GM23338 (cell line): Measurements from ENCODE around the gene UGP2. TPM values are rescaled to one million over a fixed set of nuclear protein-coding genes. Genes with fewer than 3 reads are reported as not detected.

Source experiments
- ATAC-seq: fragments of 200-7000 bp; cut with Tn5 transposase; 3 replicates; pipeline ENCODE4 v1.9.1; 2020
- DNase-seq: peaks from one replicate; pipeline ENCODE4 v3.0.0-alpha.2; 2015; ENCODE audit warnings: low spot score
- H2AFZ ChIP-seq: fragments of 200-600 bp; sonication (generic); 2 replicates; pipeline ENCODE4 v1.8.0; 2016; ENCODE audit warnings: antibody characterized with exemption, mild to moderate bottlenecking, moderate library complexity
- H3F3A ChIP-seq: fragments of 200-600 bp; sonication (generic); replicated peaks from 2 replicates; pipeline ENCODE4 v1.8.0; 2017; ENCODE audit warnings: antibody characterized with exemption, mixed run types, low read depth
- H3K27ac ChIP-seq: fragments of 200-600 bp; sonication (generic); 2 replicates; pipeline ENCODE4 v1.6.1; 2016; ENCODE audit warnings: low read depth
- H3K27me3 ChIP-seq: fragments of 200-600 bp; sonication (generic); 2 replicates; pipeline ENCODE4 v1.8.0; 2016; ENCODE audit warnings: mild to moderate bottlenecking, mixed run types, moderate library complexity; ENCODE audit not compliant: insufficient read depth
- H3K36me3 ChIP-seq: fragments of 200-600 bp; sonication (generic); 2 replicates; pipeline ENCODE4 v1.8.0; 2016; ENCODE audit warnings: mild to moderate bottlenecking; ENCODE audit not compliant: insufficient read depth
- H3K4me1 ChIP-seq: fragments of 200-600 bp; sonication (generic); 2 replicates; pipeline ENCODE4 v1.8.0; 2016; ENCODE audit warnings: mild to moderate bottlenecking, moderate library complexity; ENCODE audit not compliant: insufficient read depth
- H3K4me2 ChIP-seq: fragments of 200-600 bp; sonication (generic); 2 replicates; pipeline ENCODE4 v1.7.1; 2017; ENCODE audit warnings: mixed run types
- H3K4me3 ChIP-seq: fragments of 200-600 bp; sonication (generic); 2 replicates; pipeline ENCODE4 v1.6.1; 2016; ENCODE audit warnings: mixed run types
- H3K79me2 ChIP-seq: fragments of 200-600 bp; sonication (generic); replicated peaks from 2 replicates; pipeline ENCODE4 v1.8.0; 2017; ENCODE audit warnings: mild to moderate bottlenecking; ENCODE audit not compliant: insufficient read depth
- H3K9me2 ChIP-seq: fragments of 200-600 bp; sonication (generic); 2 replicates; pipeline ENCODE4 v1.8.0; 2017; ENCODE audit not compliant: insufficient read depth
- H4K20me1 ChIP-seq: fragments of 200-600 bp; sonication (generic); replicated peaks from 2 replicates; pipeline ENCODE4 v1.8.0; 2017; ENCODE audit warnings: mild to moderate bottlenecking; ENCODE audit not compliant: insufficient read depth
- H3K27ac Mint-ChIP-seq: 2 replicates; pipeline ENCODE4 v1.8.0; 2020; ENCODE audit warnings: inconsistent platforms, mild to moderate bottlenecking, moderate library complexity, mixed read lengths
- H3K27me3 Mint-ChIP-seq: 3 replicates; pipeline ENCODE4 v1.8.0; 2022; ENCODE audit warnings: low read depth, mild to moderate bottlenecking, moderate library complexity, mixed read lengths, inconsistent platforms; ENCODE audit not compliant: insufficient read depth, poor library complexity
- H3K36me3 Mint-ChIP-seq: 3 replicates; pipeline ENCODE4 v1.8.0; 2021; ENCODE audit warnings: low read depth, mild to moderate bottlenecking, inconsistent platforms, moderate library complexity, mixed read lengths
- H3K4me1 Mint-ChIP-seq: 3 replicates; pipeline ENCODE4 v1.8.0; 2020; ENCODE audit warnings: mild to moderate bottlenecking, inconsistent platforms, mixed read lengths
- H3K4me3 Mint-ChIP-seq: 3 replicates; pipeline ENCODE4 v1.8.0; 2021; ENCODE audit warnings: moderate library complexity, mild to moderate bottlenecking, inconsistent platforms, mixed read lengths
- H3K9me3 Mint-ChIP-seq: 3 replicates; pipeline ENCODE4 v1.8.0; 2020; ENCODE audit warnings: moderate library complexity, mild to moderate bottlenecking, inconsistent platforms, mixed read lengths
- CREB1 ChIP-seq: fragments of 250-450 bp; sonication (Bioruptor Pico); IDR thresholded peaks from 2 replicates; pipeline ENCODE4 v1.5.0; 2020; ENCODE audit warnings: low read depth, mild to moderate bottlenecking, moderate library complexity
- CTCF ChIP-seq, 2 experiments: fragments of 200-600 bp in 1 of 2; sonication (generic) in 1 of 2; conservative IDR thresholded peaks; 2 replicates each; pipeline versions ENCODE4 v1.5.1 to v1.6.1; 2016 to 2017; ENCODE audit warnings: antibody characterized with exemption in 2 of 2, low read depth in 2 of 2, mild to moderate bottlenecking in 2 of 2, moderate library complexity in 1 of 2
- ETS1 ChIP-seq: IDR thresholded peaks from 2 replicates; pipeline ENCODE4 v1.6.1; 2016; ENCODE audit warnings: antibody characterized with exemption
- EZH2 ChIP-seq: fragments of 200-600 bp; sonication (generic); IDR thresholded peaks from one replicate; pipeline ENCODE4 v1.8.0; 2017; ENCODE audit warnings: antibody characterized with exemption, mild to moderate bottlenecking, low read depth; ENCODE audit not compliant: unreplicated experiment
- EZH2phosphoT487 ChIP-seq: fragments of 200-600 bp; sonication (generic); IDR thresholded peaks from one replicate; pipeline ENCODE4 v1.8.1; 2018; ENCODE audit warnings: antibody characterized with exemption; ENCODE audit not compliant: unreplicated experiment
- JUNB ChIP-seq: IDR thresholded peaks from one replicate; pipeline ENCODE4 v1.6.1; 2016; ENCODE audit warnings: antibody characterized with exemption; ENCODE audit not compliant: unreplicated experiment
- NANOG ChIP-seq: IDR thresholded peaks from 2 replicates; pipeline ENCODE4 v1.6.1; 2016; ENCODE audit warnings: antibody characterized with exemption, borderline replicate concordance
- POLR2AphosphoS5 ChIP-seq: IDR thresholded peaks from 2 replicates; pipeline ENCODE4 v1.6.1; 2016; ENCODE audit warnings: antibody characterized with exemption, low read depth
- REST ChIP-seq: IDR thresholded peaks from one replicate; pipeline ENCODE4 v1.6.1; 2018; ENCODE audit warnings: antibody characterized with exemption; ENCODE audit not compliant: unreplicated experiment
- STAT1 ChIP-seq: IDR thresholded peaks from one replicate; pipeline ENCODE4 v1.6.1; 2016; ENCODE audit warnings: antibody characterized with exemption; ENCODE audit not compliant: unreplicated experiment
- ZNF114 ChIP-seq: fragments of 250-450 bp; sonication (Bioruptor Pico); IDR thresholded peaks from 2 replicates; pipeline ENCODE4 v1.5.0; 2020; ENCODE audit warnings: mild to moderate bottlenecking, moderate library complexity
- ZNF331 ChIP-seq: fragments of 250-450 bp; sonication (Bioruptor Pico); IDR thresholded peaks from 2 replicates; pipeline ENCODE4 v1.5.0; 2020; ENCODE audit warnings: low read depth, mild to moderate bottlenecking, moderate library complexity
- ZNF462 ChIP-seq: fragments of 250-450 bp; sonication (Bioruptor Pico); IDR thresholded peaks from 2 replicates; pipeline ENCODE4 v1.5.0; 2020; ENCODE audit warnings: mild to moderate bottlenecking, moderate library complexity
- polyA plus RNA-seq: library from polyadenylated mRNA; unstranded; fragments of >200 nt; fragmentation: Nextera tagmentation; extraction: Ambion mirVana; gene quantifications from 2 replicates; pipeline ENCODE4 v1.2.1, GENCODE V29; 2016
- total RNA-seq: library from RNA; depleted of rRNA; stranded (reverse); fragments of >200 nt; shearing (Covaris generic); gene quantifications from 2 replicates; pipeline ENCODE4 v1.2.3, GENCODE V29; 2014

Gene UGP2
- total and polyA plus RNA-seq, 2 experiments from 2014 or later, result 744 to 943 TPM

GRCh38 chr2:63792530-63792929, 49.2 kb upstream of the UGP2 start:
- H3K36me3 Mint-ChIP-seq, result peaks cover 5% of the 10 kb centered on the region; the same call in 2 of the 3 replicates
- H3K27me3 ChIP-seq, result no peaks in the 10 kb centered on the region
- H3K9me3 Mint-ChIP-seq, result no peaks in the 10 kb centered on the region
- no peak overlapping the region for H2AFZ ChIP-seq
- no peaks in the 10 kb centered on the region for H3K36me3 ChIP-seq
- no peak overlapping the region for H3K4me2 ChIP-seq
- no peak overlapping the region for H3K27ac ChIP-seq
- H3K79me2 ChIP-seq, result no peaks in the 10 kb centered on the region
- H3K4me3 ChIP-seq, result no peak overlapping the region
- no peak for TF ChIP-seq EZH2phosphoT487
- TF ChIP-seq EZH2, result no peak
- TF ChIP-seq CREB1 (CRISPR knock-in tag), result no peak
- no peak for TF ChIP-seq ZNF114
- no peak for TF ChIP-seq STAT1
- no peak for TF ChIP-seq JUNB
- no peak for TF ChIP-seq ZNF462 (CRISPR knock-in tag)
- no peak for TF ChIP-seq NANOG
- no peak for TF ChIP-seq ZNF331 (CRISPR knock-in tag)
- no peak for TF ChIP-seq POLR2AphosphoS5
- no peak for TF ChIP-seq ETS1
- TF ChIP-seq CTCF (conservative IDR thresholded peaks at IDR 0.05; ENCODE audit: low read depth in 2 of 2), result no peak
- no peak for TF ChIP-seq REST
- H3F3A ChIP-seq, result no peaks in the 10 kb centered on the region
- H3K27ac Mint-ChIP-seq, result no peak overlapping the region
- H3K27me3 Mint-ChIP-seq, result peaks cover 4% of the 10 kb centered on the region
- ATAC-seq (no peak), DNase-seq (no peak)
- no peaks in the 10 kb centered on the region for H4K20me1 ChIP-seq
- H3K4me3 Mint-ChIP-seq, result no peak overlapping the region
- peaks cover 31% of the 10 kb centered on the region for H3K4me1 Mint-ChIP-seq
- 0 out of 2 replicates have a peak, but pooled peaks cover 6% of the 10 kb centered on the region for H3K9me2 ChIP-seq
- peaks cover 14% of the 10 kb centered on the region; the same call in 1 of the 2 replicates for H3K4me1 ChIP-seq
